Measurements from ENCODE around the gene STPG4.

Gene STPG4

GRCh38 chr2:47039489-47039870, 115.6 kb downstream of the STPG4 start:
- no peak overlapping the region for H3K4me3 ChIP-seq (ENCODE audit: low read depth, low read length)
- no peak for TF ChIP-seq CTCF (IDR thresholded peaks at IDR 0.05; ENCODE audit: insufficient read depth, low read length, missing control alignments)
- DNase-seq (ENCODE audit: low read depth, low spot score): no peak
- ChIA-PET CTCF (no interaction called here), POLR2A (interaction anchor here (1.0 kb wide), 1 partner anchor 126 kb away, joined by 3 read pairs; no protein-coding TSS in a partner anchor)

GRCh38 chr2:47038656-47039488, 116.2 kb downstream of the STPG4 start:
- POLR2A ChIA-PET: interaction anchor here (1.0 kb wide), 1 partner anchor 126 kb away, joined by 3 read pairs; no protein-coding TSS in a partner anchor
- CTCF ChIA-PET: no interaction called here
- DNase-seq (ENCODE audit: low read depth, low spot score): no peak
- TF ChIP-seq CTCF (IDR thresholded peaks at IDR 0.05; ENCODE audit: insufficient read depth, low read length, missing control alignments): no peak
- no peak overlapping the region for H3K4me3 ChIP-seq (ENCODE audit: low read depth, low read length)

DNA sequence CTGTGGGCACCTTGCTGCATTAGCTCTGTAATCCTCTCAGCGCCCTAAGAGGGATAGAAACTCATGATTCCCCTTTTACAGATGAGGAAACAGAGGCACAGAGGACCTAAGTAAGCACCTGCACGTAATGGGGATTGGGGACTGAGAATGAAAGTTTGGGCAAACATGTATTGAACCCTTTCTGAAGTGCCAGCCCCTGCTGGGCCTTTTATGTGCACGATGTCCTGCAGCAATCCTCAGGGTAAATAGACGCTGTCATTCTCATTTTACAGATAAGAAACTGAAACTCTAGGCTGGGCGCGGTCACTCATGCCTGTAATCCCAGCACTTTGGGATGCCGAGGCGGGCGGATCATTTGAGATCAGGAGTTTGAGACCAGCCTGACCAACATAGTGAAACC, 117.4 kb downstream of the STPG4 start:
- ChIA-PET POLR2A (no interaction called here), CTCF (no interaction called here)
- TF ChIP-seq CTCF (IDR thresholded peaks at IDR 0.05; ENCODE audit: insufficient read depth, low read length, missing control alignments): no peak
- no peak overlapping the region for H3K4me3 ChIP-seq (ENCODE audit: low read depth, low read length)
- DNase-seq (ENCODE audit: low read depth, low spot score): no peak

All from AG04449 (cell line).